NOMO-1 (cell line): ENCODE results near the gene MLLT1.
A peak's percentile ranks its signal among the peaks of the same experiment; 100 is the strongest.

Source experiments
- DNase-seq, 2 experiments: peaks; one replicate each; lab custom pipeline; 2025; ENCODE audit not compliant: unreplicated experiment in 2 of 2; lab: John Stamatoyannopoulos, UW

The MLLT1 gene

DNA sequence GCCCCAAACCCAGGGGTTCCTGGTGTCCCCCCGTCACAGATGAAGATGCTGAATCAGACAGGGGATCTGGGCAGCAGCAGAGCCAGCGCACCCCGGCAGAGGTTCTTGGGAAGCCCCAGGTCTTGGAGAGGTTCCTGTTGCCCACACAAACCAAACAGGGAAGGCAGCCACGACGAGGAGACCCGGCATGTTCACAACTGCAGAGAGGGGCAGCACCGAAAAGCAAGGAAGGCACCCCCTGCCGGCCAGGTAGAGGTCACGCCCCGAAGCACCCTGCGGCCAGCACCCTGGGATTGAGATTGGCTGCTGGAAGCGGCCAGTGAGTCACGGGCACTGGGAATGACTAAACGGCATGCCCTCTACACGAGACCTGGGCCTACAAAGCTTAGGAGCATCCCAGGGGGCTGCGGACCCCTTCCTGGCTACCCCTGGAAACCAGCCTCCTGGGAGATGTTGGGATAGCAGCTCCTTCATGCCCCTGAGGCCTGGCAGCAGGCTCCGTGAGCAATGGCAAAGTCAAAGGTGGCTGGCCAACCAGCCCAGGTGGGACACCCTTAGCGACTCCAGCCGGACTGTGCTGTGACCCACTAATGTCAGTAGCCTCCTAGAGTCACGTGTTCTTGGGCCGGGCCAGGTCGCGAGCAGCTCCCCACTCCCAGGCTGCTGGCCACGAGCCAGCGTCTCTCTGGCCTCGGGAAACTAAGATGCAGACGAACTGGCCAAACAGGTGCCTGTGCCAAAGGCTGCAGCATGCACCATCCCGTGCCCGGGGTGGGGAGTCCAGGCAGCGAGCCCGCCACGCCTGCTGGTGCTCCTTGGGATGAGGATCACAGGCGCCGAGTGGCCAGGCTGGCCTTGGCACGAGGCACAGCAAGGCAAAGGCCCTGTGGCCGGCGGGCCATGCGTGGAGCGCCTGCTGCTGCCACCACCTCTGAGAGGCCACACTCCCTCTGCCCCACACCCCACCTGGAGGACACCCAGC lies 43.2 kb downstream of the MLLT1 start:
- DNase-seq: no peak

DNA sequence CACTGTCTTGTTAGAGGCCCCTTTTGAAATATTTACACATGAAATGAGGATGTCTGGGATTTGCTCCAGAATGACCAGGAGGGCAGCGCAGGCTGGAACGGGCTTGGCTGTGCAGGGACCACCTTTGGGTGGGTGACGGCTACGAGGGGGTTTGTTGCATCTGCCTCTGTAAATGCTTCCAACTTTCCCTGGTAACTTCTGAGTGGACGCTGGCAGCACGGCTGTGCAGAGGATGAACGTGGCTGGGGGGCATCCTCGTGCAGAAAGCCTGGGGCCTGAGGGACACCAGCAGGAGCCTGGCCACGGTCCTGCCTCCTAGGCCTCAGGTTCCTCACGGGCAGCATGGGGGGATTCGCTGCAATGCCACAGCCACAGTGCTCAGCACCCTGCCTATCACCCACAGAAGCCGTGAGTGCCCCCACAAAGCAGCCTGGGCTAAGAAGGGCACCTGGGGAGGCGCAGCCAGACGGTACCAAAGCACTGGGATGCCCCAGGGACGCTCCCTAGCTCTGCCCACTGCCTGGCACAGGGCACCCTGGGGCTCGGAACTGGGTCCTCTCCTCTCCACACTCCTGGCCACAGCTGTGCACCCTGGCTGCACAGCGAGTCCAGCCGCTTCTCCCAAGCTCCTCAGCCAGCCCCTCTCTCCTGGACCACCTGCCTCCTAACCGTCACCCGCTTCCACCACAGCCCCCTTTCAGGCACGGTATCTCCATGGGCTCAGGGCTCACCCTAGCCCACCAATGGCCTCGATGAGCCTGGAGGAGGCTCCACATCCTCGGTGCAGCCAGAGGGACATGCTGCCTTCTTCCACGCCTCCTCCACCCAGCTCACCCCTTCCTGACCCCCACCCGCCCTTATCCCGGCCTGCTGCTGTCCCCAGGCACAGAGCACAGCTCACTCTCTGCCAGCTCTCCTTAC lies 44.5 kb downstream of the MLLT1 start:
- DNase-seq: no peak

DNA sequence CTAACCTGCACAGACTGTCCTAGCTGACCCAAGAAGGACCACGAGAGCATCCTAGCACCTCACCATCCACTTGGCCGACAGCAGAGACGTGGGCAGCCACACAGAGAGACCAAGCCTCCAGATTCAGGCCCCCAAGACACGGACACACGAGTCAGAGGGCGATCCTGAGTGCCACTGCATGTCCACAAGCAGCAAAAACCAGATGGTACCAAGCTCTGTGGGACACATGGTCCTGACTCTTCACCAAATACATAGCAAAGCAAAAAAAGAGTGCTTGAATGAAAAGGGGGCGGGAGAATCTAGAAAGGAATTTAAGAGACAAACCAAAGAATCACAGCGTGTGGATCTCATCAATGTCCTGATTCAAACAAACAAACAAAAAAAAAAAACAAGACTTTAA lies 45.2 kb downstream of the MLLT1 start:
- no peak for DNase-seq

DNA sequence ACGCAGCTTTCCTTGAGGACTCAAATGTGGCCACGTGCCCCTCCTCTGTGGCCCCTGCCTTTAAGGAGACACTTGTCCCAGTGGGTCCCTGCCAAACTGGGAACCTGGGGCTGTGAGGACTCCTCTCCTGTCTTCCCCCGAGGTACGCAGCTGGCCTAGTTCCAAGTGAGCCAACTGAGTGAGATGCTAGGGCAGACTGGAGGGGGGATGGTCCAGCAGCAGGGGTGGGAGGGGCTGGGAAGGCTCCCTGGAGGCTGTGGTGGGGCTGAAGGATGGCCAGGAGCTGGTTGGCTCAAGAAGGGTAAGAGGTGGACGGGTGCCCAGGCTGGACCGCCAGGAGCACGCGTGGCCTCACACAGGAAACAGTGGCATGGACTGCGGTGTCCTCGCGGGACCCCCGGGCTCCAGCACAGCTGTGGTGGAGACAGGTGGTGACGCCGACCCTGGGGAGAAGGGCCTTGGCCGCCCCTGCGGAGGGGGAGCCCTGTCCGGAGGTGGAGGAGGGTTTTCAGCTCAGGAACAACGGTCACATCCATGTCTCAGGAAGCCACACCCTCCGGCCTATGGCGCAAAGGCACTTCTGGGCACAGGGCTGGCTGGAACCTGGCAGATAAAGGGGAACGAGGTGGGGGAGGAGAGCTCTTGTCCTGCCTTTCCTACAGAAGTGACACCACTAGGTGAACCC lies 45.8 kb downstream of the MLLT1 start:
- peak; percentile 54 to 76 for DNase-seq

DNA sequence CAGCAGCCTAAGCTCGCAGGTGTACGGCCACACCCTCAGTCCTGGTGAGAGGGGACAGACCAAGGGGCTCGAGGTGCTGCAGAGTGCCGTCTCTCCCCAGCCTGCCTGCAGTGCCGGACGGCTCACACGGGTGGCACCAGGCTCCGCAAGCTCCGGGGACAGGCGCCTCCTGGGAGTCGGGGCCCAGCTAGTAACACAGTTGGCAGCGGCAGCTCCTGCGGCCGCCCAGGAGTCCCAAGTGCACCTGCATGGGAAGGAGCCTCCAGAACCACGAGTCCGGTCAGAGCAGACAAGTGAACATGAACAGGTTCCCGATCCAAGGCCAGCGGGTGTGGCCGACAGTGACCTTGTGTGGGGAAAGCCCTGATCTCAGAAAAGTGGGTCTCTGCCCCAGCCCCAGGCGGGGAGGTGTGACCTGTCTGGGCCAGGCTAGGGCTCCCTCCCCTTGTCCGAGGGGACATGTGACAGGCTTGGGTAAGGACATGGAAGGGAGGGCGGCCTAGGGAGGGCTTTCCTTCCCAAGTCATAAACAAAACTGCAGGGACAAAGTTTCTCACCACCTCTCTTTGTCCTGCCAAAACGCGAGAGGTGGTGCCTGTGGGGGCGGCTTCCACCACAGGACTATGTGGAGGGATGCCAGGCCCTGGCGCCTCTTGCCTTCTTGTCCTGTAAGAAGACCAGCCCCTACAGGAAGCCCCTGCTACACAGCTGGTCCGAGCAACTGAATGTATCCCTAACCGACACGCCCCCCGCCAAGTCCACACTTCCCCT lies 46.5 kb downstream of the MLLT1 start:
- DNase-seq: no peak

DNA sequence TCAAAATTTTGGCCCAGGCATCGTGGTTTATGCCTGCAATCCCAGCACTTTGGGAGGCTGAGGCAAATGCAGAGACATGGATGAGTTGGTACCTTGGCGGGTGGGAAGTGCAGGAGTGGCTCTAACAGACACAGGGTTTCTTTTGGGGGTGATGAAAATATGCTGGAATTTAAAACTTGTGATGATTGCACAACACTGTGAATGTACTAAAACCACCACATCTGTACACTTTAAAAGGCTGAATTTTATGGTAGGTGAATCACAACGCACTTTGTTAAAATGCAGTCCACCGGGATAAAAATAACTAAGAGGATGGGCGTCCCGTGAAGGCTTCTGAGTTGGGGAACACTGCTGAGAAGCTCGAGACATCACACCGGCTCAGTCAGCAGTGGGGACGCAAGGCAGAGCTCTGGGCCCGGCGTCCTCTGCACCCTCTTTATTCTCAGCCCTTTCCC lies 47.1 kb downstream of the MLLT1 start:
- peak in 1 of 2 experiments; percentile 8 for DNase-seq

DNA sequence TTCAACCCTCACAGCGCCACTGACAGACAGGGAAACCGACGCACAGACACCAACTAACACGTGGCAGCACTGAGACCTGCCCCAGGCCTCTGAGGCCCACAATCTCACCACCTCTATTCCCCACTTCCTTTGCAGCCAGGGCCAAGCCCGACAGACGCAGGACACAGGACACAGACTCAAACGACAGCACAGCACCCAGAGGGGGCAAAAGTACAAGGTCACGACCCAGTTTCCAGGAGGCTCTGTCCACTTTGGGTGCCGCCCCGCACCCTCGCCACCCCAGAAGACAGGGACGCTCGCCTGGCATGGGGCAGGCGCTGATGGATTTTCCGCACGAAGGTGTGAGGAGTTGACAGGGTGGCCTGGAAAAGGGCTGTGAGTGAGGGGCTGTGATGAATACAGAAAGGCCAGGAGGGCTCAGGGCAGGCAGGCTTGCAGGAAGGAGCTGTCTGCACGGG lies 48.8 kb downstream of the MLLT1 start:
- DNase-seq: no peak

DNA sequence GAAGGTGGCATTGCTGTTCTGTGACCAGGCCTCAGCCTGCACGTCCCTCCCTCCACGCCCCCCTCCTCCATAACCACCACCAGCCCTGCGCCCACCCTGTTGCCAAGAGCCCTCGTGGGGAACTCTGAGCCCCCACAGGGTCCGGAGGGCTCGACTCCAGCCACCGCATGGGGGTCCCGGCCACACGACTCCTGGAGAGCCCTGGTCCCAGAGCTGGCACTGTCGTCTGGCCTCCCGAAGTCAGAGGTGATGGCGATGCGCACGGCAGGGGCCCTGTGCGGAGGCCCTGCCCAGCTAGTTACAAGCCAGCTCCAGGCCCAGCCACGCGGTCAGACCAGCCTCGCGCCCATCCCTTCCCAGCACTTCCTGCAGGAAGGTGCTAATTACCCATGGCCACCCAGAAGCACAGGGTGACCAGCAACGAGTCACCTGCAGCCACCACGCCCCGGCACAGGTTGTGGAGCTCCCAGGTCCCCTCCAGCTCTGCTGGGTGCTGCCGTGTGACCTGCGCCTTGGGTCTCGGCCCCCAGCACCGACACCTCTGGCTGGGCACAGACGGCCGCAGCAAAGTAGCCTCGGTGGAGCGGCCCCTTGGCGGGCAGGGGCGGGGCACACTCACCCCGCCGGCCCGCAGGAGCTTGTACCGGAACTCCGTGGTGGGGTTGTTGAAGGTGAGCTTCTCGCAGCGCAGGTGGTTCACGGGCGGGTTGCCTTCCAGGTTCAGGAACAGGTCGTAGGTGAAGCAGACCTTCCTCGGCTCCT lies 49.6 kb downstream of the MLLT1 start:
- DNase-seq: no peak

DNA sequence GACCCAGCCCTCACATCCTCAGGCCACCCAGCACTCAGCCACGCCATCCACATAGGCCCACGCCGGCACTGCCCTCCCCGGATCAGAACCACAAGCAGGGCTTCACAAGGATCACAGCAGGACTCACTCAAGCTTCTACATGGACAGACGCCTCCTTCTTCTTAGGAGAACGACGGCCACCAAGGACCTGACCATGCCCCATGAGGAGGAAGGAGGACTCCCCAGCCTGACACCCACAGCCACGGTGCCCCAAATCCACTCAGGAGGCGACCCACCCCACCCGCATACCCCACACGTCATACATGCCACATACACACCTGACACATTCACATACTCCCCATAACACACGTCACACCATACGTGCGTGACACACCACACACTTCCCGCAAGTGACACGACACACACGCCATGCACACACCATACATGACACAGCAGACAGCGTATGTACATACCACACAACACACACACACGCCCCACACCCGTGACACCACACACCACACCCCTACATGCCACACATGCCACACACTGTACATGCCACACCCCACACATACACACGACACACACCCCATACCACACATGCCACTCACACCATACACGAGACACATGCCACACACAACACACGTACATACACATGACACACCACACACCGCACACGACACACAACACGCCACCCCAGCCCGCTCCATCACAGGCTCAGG lies 50.4 kb downstream of the MLLT1 start:
- no peak for DNase-seq

DNA sequence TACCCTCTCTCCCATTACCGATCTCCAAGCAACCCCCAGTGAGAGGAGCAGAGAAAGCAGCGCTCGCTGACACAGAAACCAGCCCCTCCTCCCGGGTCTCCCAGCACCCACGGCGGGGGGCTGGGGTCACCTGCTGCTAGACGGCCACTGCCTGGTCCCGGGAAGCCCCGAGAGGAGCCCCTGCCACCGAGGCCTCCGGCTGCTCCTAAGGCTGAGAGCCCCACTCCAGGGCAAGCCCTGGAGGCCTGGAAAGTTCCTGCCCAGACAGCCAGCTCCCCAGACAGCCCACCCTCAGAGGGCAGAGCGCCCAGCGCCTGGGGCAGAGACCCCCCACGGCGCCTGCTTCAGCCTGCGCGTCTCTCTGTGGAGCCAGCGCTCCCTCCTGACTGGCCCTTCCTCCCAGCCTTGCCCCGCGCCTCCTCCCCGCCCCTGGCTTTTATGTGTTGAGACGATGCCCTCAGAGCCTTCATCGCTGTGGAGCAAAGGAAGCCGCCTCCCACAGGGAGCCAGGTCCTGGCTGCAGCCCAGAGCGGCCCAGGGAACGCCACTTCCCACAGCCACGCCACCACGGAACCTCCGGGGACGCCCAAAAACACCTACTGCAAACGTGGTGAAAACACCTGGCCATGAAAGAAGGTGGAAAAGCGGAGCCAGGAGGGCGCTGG lies 51.1 kb downstream of the MLLT1 start:
- DNase-seq: no peak

DNA sequence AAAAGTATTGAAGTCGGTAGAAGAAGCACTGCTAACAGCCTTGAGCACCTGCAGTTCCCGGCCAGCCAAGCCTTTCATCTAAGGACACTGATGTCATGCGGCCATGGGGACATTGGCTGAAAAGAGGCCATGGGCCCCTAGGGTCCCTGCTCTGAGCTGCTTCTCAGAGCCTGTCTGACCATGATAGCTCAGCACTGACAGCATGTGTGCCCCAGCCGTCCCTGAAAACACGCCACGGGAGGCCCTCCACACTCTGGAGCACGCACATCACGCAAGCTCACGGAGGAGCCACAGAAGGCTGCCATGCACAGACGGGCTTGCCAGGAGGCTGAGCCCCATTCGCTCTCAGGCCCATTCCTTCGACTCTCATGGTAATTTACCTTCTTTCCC lies 51.8 kb downstream of the MLLT1 start:
- DNase-seq: no peak

DNA sequence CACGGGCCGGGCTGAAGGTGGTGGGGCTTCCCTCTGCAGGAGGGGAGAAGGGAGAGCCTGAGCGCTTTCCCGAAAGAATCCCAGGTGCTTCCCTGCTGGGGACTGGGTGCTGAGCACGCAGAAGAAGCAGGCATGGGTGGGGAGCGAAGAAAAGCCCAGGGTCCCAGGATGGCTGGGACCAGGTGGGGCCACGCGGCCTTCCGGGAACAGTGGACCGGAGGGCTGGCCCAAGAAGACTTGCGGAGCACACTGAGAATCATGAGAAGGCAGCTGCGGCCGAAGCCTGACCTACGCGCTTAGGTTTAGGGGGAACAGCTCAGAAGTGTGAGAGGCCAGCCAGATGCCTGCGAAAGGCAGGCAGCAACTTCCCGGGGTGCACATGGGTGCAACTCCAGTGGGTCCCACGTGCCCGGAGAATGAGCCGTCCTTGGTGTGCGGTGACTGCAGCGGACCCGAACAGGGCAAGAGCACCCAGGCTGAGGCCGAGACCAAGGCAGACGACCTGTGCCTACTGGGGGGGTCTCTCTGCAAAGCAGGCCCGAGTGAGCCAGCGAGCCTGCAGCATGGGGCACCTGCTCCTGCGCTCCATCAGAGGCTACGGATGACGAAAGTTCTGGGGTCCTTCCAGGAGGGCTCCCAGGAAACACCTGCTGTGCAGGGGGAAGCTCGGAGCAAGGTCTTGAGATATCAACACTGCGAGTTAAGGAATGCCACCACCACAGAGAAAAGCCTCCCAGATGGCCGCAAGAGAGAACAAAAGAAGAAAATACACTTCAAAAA lies 52.4 kb downstream of the MLLT1 start:
- DNase-seq: no peak

DNA sequence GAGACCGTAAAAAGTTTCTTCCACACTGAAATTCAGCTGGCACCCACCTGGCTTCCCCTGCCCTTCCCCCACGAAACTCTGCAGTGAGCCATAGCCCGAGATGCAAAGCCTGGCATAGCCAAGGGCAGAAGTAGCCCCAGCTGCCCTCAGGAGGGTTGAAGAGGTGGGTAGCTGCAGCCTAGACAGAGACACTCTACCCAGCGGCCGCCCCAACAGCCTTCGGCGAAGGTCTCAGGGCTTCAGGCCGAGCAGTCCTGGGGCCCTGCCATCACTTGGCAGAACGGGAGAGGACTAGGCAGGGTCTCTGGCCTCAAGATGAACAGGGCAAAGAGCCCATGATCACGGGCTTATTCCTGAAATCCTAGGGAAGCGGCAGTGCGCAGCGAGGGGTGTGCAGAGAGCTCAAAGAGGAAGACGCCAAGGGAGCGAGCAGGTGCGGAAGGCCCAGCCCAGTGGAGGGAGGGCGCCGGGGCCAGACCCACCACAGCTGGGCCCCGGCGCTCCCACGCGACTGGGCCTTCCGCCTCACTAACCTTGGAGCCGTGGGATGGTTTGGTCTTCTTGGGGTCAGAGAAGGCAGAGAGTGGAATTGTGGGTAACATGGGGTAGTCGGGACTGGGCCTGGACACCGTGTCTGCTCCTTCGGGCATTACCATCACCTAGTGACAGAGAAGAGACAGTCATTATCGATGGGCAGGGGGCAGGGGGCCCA lies 53.2 kb downstream of the MLLT1 start:
- no peak for DNase-seq

DNA sequence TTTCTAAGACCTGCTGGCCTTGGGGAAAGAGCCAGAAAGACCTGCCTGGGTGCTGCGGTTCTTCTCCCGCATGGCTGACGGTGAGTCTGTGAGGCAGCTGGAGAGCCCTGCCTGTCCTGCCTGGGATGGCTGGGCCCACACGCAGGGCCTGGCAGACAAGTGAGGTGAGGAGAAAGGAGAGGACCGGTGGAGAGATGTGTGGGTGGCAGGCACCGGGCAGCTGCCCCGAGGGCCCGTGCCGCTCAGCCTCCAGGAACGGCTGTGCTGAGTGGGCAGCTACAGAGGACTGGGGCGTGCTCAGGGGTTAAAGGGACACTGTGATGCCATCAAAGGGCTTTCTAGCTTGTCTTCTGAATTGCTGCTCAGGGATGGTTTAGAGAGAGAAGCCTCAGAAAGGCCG lies 53.8 kb downstream of the MLLT1 start:
- no peak for DNase-seq

DNA sequence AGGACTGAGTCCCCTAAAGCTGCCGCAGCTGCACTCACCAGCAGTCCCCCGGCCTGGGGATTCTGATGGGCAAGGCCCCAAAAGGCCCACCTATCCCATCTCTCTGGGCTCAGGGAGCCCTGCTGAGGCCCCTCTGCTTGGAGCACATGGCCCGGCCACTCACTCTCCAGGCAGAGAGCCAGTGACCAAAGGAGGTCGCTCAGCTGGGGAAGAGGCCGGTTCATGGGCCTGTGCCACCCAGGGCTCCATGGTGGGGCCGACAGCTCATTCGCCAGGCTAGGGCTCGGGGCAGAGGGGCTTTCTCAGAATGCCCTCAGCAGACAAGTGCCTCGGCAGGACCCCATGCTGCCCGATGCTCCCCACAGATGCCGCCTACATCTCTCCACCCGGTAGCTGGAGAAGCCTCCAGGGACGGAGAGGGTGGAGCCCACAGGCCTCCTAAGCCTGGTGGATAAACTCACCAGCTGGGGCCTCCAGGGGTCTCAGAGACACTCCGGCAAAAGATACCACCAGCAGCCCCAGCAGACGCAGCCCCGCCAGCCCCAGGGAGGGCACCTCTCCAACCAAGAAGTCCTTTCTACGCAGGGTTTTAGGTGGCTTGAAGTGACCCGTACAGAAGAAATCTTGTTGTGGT lies 54.4 kb downstream of the MLLT1 start:
- no peak for DNase-seq

DNA sequence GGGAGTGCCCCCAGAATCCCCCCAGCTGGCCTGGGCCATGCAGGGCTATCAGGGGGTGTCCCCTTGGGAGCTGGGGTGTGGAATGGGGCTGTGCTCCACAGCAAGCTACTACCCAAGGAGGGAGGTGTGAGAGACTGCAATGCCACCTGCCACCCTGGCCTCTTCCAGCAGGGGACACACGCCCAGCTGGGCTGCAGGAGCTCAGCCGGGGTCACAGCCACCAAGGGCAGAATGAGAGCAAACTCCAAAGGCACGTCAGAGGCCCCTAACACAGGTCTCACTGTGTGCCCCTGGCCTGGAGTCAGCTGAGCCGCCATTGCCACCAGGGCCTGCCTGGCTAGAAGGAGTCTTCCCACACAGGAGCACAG lies 55.5 kb downstream of the MLLT1 start:
- no peak for DNase-seq
